GM23338 (cell line): ENCODE data around the gene EGFL7. TPM values are rescaled to one million over a fixed set of nuclear protein-coding genes. Genes with fewer than 3 reads are reported as not detected.

ENCODE experiments used
- ATAC-seq: fragments of 200-7000 bp; cut with Tn5 transposase; 3 replicates; pipeline ENCODE4 v1.9.1; 2020
- DNase-seq: peaks from one replicate; pipeline ENCODE4 v3.0.0-alpha.2; 2015; ENCODE audit warnings: low spot score
- H2AFZ ChIP-seq: fragments of 200-600 bp; sonication (generic); 2 replicates; pipeline ENCODE4 v1.8.0; 2016; ENCODE audit warnings: antibody characterized with exemption, mild to moderate bottlenecking, moderate library complexity
- H3F3A ChIP-seq: fragments of 200-600 bp; sonication (generic); replicated peaks from 2 replicates; pipeline ENCODE4 v1.8.0; 2017; ENCODE audit warnings: antibody characterized with exemption, mixed run types, low read depth
- H3K27ac ChIP-seq: fragments of 200-600 bp; sonication (generic); 2 replicates; pipeline ENCODE4 v1.6.1; 2016; ENCODE audit warnings: low read depth
- H3K27me3 ChIP-seq: fragments of 200-600 bp; sonication (generic); 2 replicates; pipeline ENCODE4 v1.8.0; 2016; ENCODE audit warnings: mild to moderate bottlenecking, mixed run types, moderate library complexity; ENCODE audit not compliant: insufficient read depth
- H3K36me3 ChIP-seq: fragments of 200-600 bp; sonication (generic); 2 replicates; pipeline ENCODE4 v1.8.0; 2016; ENCODE audit warnings: mild to moderate bottlenecking; ENCODE audit not compliant: insufficient read depth
- H3K4me1 ChIP-seq: fragments of 200-600 bp; sonication (generic); 2 replicates; pipeline ENCODE4 v1.8.0; 2016; ENCODE audit warnings: mild to moderate bottlenecking, moderate library complexity; ENCODE audit not compliant: insufficient read depth
- H3K4me2 ChIP-seq: fragments of 200-600 bp; sonication (generic); 2 replicates; pipeline ENCODE4 v1.7.1; 2017; ENCODE audit warnings: mixed run types
- H3K4me3 ChIP-seq: fragments of 200-600 bp; sonication (generic); 2 replicates; pipeline ENCODE4 v1.6.1; 2016; ENCODE audit warnings: mixed run types
- H3K79me2 ChIP-seq: fragments of 200-600 bp; sonication (generic); replicated peaks from 2 replicates; pipeline ENCODE4 v1.8.0; 2017; ENCODE audit warnings: mild to moderate bottlenecking; ENCODE audit not compliant: insufficient read depth
- H3K9me2 ChIP-seq: fragments of 200-600 bp; sonication (generic); 2 replicates; pipeline ENCODE4 v1.8.0; 2017; ENCODE audit not compliant: insufficient read depth
- H4K20me1 ChIP-seq: fragments of 200-600 bp; sonication (generic); replicated peaks from 2 replicates; pipeline ENCODE4 v1.8.0; 2017; ENCODE audit warnings: mild to moderate bottlenecking; ENCODE audit not compliant: insufficient read depth
- H3K27ac Mint-ChIP-seq: 2 replicates; pipeline ENCODE4 v1.8.0; 2020; ENCODE audit warnings: inconsistent platforms, mild to moderate bottlenecking, moderate library complexity, mixed read lengths
- H3K27me3 Mint-ChIP-seq: 3 replicates; pipeline ENCODE4 v1.8.0; 2022; ENCODE audit warnings: low read depth, mild to moderate bottlenecking, moderate library complexity, mixed read lengths, inconsistent platforms; ENCODE audit not compliant: insufficient read depth, poor library complexity
- H3K36me3 Mint-ChIP-seq: 3 replicates; pipeline ENCODE4 v1.8.0; 2021; ENCODE audit warnings: low read depth, mild to moderate bottlenecking, inconsistent platforms, moderate library complexity, mixed read lengths
- H3K4me1 Mint-ChIP-seq: 3 replicates; pipeline ENCODE4 v1.8.0; 2020; ENCODE audit warnings: mild to moderate bottlenecking, inconsistent platforms, mixed read lengths
- H3K4me3 Mint-ChIP-seq: 3 replicates; pipeline ENCODE4 v1.8.0; 2021; ENCODE audit warnings: moderate library complexity, mild to moderate bottlenecking, inconsistent platforms, mixed read lengths
- H3K9me3 Mint-ChIP-seq: 3 replicates; pipeline ENCODE4 v1.8.0; 2020; ENCODE audit warnings: moderate library complexity, mild to moderate bottlenecking, inconsistent platforms, mixed read lengths
- CREB1 ChIP-seq: fragments of 250-450 bp; sonication (Bioruptor Pico); IDR thresholded peaks from 2 replicates; pipeline ENCODE4 v1.5.0; 2020; ENCODE audit warnings: low read depth, mild to moderate bottlenecking, moderate library complexity
- EZH2 ChIP-seq: fragments of 200-600 bp; sonication (generic); IDR thresholded peaks from one replicate; pipeline ENCODE4 v1.8.0; 2017; ENCODE audit warnings: antibody characterized with exemption, mild to moderate bottlenecking, low read depth; ENCODE audit not compliant: unreplicated experiment
- EZH2phosphoT487 ChIP-seq: fragments of 200-600 bp; sonication (generic); IDR thresholded peaks from one replicate; pipeline ENCODE4 v1.8.1; 2018; ENCODE audit warnings: antibody characterized with exemption; ENCODE audit not compliant: unreplicated experiment
- JUNB ChIP-seq: IDR thresholded peaks from one replicate; pipeline ENCODE4 v1.6.1; 2016; ENCODE audit warnings: antibody characterized with exemption; ENCODE audit not compliant: unreplicated experiment
- NANOG ChIP-seq: IDR thresholded peaks from 2 replicates; pipeline ENCODE4 v1.6.1; 2016; ENCODE audit warnings: antibody characterized with exemption, borderline replicate concordance
- POLR2AphosphoS5 ChIP-seq: IDR thresholded peaks from 2 replicates; pipeline ENCODE4 v1.6.1; 2016; ENCODE audit warnings: antibody characterized with exemption, low read depth
- STAT1 ChIP-seq: IDR thresholded peaks from one replicate; pipeline ENCODE4 v1.6.1; 2016; ENCODE audit warnings: antibody characterized with exemption; ENCODE audit not compliant: unreplicated experiment
- ZNF114 ChIP-seq: fragments of 250-450 bp; sonication (Bioruptor Pico); IDR thresholded peaks from 2 replicates; pipeline ENCODE4 v1.5.0; 2020; ENCODE audit warnings: mild to moderate bottlenecking, moderate library complexity
- ZNF331 ChIP-seq: fragments of 250-450 bp; sonication (Bioruptor Pico); IDR thresholded peaks from 2 replicates; pipeline ENCODE4 v1.5.0; 2020; ENCODE audit warnings: low read depth, mild to moderate bottlenecking, moderate library complexity
- ZNF462 ChIP-seq: fragments of 250-450 bp; sonication (Bioruptor Pico); IDR thresholded peaks from 2 replicates; pipeline ENCODE4 v1.5.0; 2020; ENCODE audit warnings: mild to moderate bottlenecking, moderate library complexity
- polyA plus RNA-seq: library from polyadenylated mRNA; unstranded; fragments of >200 nt; fragmentation: Nextera tagmentation; extraction: Ambion mirVana; gene quantifications from 2 replicates; pipeline ENCODE4 v1.2.1, GENCODE V29; 2016
- total RNA-seq: library from RNA; depleted of rRNA; stranded (reverse); fragments of >200 nt; shearing (Covaris generic); gene quantifications from 2 replicates; pipeline ENCODE4 v1.2.3, GENCODE V29; 2014
- TF ChIP-seq, protein P1 (sequence below): IDR thresholded peaks from one replicate; pipeline ENCODE4 v1.6.1; 2018; ENCODE audit warnings: antibody characterized with exemption; ENCODE audit not compliant: unreplicated experiment
- TF ChIP-seq, protein P2 (sequence below): IDR thresholded peaks from 2 replicates; pipeline ENCODE4 v1.6.1; 2016; ENCODE audit warnings: antibody characterized with exemption

Gene EGFL7
- total and polyA plus RNA-seq, 2 experiments from 2014 or later: 44.4 to 60.8 TPM

DNA sequence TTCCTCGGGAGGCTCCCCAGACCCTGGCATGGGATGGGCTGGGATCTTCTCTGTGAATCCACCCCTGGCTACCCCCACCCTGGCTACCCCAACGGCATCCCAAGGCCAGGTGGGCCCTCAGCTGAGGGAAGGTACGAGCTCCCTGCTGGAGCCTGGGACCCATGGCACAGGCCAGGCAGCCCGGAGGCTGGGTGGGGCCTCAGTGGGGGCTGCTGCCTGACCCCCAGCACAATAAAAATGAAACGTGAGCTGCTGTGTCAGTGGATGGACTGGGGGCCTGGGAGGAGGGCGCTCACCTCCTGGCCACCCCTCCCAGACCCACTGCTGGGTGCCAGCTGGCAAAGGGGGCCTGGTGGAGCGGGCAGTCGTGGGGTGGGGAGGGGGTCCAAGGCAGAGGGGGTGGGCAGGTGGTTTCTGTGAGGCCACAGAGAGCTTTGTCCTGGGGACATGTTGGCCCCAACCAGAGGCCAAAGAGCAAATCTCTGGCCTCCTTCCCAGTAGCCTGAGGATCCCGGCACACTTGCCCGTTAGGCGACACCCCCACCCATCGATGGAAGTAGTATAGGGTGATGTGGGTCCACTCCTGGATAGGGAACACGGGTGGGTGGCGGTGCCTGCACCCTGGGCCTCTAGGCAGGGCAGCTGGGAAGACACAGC, 9.8 kb downstream of the EGFL7 start (continued):
- TF ChIP-seq JUNB: no peak
- TF ChIP-seq POLR2AphosphoS5: no peak
- TF ChIP-seq EZH2: no peak
- TF ChIP-seq, protein P1, sequence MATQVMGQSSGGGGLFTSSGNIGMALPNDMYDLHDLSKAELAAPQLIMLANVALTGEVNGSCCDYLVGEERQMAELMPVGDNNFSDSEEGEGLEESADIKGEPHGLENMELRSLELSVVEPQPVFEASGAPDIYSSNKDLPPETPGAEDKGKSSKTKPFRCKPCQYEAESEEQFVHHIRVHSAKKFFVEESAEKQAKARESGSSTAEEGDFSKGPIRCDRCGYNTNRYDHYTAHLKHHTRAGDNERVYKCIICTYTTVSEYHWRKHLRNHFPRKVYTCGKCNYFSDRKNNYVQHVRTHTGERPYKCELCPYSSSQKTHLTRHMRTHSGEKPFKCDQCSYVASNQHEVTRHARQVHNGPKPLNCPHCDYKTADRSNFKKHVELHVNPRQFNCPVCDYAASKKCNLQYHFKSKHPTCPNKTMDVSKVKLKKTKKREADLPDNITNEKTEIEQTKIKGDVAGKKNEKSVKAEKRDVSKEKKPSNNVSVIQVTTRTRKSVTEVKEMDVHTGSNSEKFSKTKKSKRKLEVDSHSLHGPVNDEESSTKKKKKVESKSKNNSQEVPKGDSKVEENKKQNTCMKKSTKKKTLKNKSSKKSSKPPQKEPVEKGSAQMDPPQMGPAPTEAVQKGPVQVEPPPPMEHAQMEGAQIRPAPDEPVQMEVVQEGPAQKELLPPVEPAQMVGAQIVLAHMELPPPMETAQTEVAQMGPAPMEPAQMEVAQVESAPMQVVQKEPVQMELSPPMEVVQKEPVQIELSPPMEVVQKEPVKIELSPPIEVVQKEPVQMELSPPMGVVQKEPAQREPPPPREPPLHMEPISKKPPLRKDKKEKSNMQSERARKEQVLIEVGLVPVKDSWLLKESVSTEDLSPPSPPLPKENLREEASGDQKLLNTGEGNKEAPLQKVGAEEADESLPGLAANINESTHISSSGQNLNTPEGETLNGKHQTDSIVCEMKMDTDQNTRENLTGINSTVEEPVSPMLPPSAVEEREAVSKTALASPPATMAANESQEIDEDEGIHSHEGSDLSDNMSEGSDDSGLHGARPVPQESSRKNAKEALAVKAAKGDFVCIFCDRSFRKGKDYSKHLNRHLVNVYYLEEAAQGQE: no peak
- TF ChIP-seq ZNF114 (CRISPR knock-in tag): no peak
- TF ChIP-seq EZH2phosphoT487: no peak
- TF ChIP-seq CREB1 (CRISPR knock-in tag): no peak
- no peak for TF ChIP-seq NANOG
- no peak for TF ChIP-seq STAT1
- TF ChIP-seq, protein P2, sequence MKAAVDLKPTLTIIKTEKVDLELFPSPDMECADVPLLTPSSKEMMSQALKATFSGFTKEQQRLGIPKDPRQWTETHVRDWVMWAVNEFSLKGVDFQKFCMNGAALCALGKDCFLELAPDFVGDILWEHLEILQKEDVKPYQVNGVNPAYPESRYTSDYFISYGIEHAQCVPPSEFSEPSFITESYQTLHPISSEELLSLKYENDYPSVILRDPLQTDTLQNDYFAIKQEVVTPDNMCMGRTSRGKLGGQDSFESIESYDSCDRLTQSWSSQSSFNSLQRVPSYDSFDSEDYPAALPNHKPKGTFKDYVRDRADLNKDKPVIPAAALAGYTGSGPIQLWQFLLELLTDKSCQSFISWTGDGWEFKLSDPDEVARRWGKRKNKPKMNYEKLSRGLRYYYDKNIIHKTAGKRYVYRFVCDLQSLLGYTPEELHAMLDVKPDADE: no peak
- TF ChIP-seq ZNF331: no peak

DNA sequence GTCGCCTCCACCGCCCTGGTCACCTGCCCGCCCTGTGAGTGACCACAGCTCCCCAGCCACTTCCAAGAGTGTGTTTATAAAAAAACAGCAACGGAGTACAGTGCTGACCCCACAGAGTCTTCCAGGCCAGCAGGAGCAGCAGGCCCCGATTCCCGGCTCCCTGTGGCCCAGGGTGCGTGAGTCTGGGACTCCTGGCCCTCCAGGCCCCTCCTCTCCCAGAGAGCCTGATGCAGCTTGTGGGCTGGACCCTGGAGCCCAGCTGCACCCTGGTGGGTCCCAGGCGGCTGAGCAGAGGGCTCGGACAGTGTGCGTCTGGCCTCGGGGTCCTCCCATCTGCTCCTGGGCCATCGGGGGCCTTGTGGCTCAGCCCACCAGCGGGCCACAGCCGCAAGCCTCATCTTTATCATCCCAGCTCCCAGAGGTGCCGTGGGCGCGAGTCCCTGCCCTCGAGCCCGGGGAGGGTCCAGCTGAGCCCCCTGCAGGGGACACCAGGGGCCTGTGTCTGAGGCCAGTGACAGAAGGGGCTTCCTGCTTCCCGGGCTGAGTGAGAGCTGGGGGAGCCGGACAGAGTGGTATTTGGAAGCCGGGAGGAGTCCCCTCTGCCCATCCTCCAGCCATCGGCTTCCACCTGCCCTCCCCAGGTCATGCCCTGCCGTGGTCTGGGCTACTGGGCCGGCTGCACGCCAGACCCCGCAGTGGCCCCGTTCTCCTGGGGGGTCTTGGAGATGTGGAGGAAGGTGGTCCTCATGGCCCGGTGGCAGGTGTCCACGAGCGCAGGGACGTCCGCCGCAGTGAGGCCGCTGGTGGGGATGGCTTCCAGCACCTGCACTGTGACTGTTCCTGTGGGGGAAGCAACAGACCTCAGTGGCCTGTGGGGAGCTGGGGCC, 10.6 kb downstream of the EGFL7 start:
- Histone ChIP-seq H3F3A (no peaks in the 10 kb centered on the region), H3K4me3 (no peak overlapping the region), H3K9me2 (no peaks in the 10 kb centered on the region), H2AFZ (no peak overlapping the region), H3K27ac (no peak overlapping the region), H3K79me2 (no peaks in the 10 kb centered on the region), H3K4me1 (no peaks in the 10 kb centered on the region), H4K20me1 (no peaks in the 10 kb centered on the region), H3K36me3 (no peaks in the 10 kb centered on the region), H3K4me2 (no peak overlapping the region), H3K27me3 (no peaks in the 10 kb centered on the region)
- Mint-ChIP-seq H3K9me3 (no peaks in the 10 kb centered on the region), H3K36me3 (no peaks in the 10 kb centered on the region), H3K4me3 (no peak overlapping the region), H3K27ac (no peak overlapping the region), H3K4me1 (peaks cover 3% of the 10 kb centered on the region; the same call in 1 of the 3 replicates), H3K27me3 (peaks cover 6% of the 10 kb centered on the region)
- no peak for DNase-seq
- ATAC-seq: no peak
- no peak for TF ChIP-seq CREB1 (CRISPR knock-in tag)
- no peak for TF ChIP-seq POLR2AphosphoS5
- TF ChIP-seq ZNF462 (CRISPR knock-in tag): no peak
- TF ChIP-seq, protein P2: no peak
